Measurements from ENCODE around the gene NDUFC2. TPM values are rescaled to one million over a fixed set of nuclear protein-coding genes. Genes with fewer than 3 reads are reported as not detected.

Gene NDUFC2
- 109 and 122 TPM in 2 replicates for total RNA-seq

GRCh38 chr11:78079232-78080083 is at the start of gene NDUFC2:
Gene NDUFC2, minus strand, starts transcription at chr11:78079862. Its CDS starts 118 bp downstream, at chr11:78079744.

DNA sequence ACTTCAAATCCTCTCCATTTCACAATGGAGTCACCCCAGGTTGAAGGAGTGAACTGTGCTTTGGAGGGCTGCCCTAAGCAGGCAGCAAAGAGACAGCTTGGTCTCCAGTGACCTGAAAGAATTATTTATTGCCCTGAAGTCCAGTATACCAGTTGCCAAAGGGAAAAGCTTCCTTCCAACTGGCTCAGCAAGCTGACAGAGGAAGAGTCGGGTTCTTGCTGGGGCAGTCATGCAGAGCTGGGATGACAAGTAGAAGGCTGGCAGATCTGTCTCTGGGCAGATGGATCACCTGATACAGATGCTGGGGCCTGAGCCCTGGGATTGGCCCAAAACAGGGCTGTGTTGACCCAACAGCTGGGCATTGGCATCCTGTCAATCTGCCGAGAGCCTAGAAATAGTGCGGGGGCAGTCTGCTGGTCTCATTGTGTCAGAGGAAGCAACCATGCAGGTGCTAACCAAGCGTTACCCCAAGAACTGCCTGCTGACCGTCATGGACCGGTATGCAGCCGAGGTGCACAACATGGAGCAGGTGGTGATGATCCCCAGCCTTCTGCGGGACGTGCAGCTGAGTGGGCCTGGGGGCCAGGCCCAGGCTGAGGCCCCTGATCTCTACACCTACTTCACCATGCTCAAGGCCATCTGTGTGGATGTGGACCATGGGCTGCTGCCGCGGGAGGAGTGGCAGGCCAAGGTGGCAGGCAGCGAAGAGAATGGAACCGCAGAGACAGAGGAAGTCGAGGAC is 16.1 kb downstream of the NDUFC2 start, which contains the start of gene THRSP:
Gene THRSP (plus strand): TSS at position 422 of the 742 bp plus-strand sequence. CDS start 21 bp downstream, at position 443.

DNA sequence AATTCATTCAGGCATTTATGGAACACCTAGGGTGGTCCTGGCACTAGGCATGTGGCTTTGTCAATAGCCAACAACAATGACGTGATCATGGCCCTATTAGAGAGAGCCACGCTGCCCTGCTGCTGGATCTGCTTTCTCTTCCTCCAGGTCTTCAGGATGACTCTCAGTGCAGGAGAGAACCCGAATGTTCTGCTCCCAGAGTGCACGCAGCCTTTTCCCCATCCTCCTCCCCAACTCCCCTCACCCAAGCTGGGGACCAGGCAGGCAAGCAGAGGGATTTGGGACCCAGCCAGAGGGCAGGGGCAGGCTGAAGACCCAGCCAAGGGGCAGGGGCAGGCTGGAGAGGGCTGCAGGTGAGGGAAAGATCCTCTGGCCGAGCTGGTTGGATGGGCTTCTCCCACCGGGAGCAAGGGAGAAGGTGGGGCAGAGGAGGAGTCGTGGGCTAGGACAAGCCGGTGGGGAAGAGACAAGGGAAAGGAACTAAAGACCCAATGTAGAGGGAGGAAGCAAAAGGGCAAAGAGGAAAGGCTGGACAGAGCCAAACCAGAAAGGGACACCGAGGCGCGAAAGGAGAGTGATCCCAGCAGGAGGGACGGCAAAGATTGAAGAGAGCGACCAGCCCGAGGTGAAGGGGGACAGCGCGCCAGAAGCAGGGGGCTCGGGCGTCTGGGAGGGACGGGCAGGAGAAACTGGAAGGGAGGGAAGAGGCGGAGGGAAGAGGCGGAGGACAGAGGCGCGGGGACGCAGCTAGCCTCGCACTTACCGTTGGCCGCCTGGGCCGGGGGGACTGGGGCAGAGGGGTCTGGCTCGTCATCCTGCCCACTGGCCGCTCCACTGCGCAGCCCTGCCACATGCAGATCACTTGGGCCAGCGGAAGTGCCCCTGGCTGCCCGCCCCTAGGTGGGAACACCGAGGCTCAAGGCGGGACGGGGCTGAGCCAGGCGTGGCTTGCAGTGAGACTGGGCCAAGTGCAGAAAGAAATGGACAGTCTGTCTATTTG is 57.0 kb downstream of the NDUFC2 start, which contains the start of gene KCTD14:
Gene KCTD14 (minus strand): TSS at position 880 of the 1,000 bp plus-strand sequence. CDS start 27 bp downstream, at position 853.

Other genes with a start within 250 kb of the NDUFC2 start
- gene INTS4, start 85.2 kb downstream of the NDUFC2 start, total RNA-seq = 34.4 and 44.5 TPM in 2 replicates
- 0.32 and 0.91 TPM in 2 replicates for gene KCTD14, start 56.6 kb downstream of the NDUFC2 start, total RNA-seq
- not detected in 2 replicates for gene THRSP, start 16.0 kb downstream of the NDUFC2 start, total RNA-seq
- gene ALG8, start 59.8 kb upstream of the NDUFC2 start, total RNA-seq = 21.4 and 61.9 TPM in 2 replicates
- 3.8 and 3.9 TPM in 2 replicates for gene KCTD21, start 108.8 kb upstream of the NDUFC2 start, total RNA-seq
- 6.2 and 7.9 TPM in 2 replicates for gene USP35, start 109.1 kb upstream of the NDUFC2 start, total RNA-seq

Data from epithelial cell of umbilical artery (primary cell).